ENCODE results near the gene EBP.
A peak's percentile ranks its signal among the peaks of the same experiment; 100 is the strongest.

Gene EBP

DNA sequence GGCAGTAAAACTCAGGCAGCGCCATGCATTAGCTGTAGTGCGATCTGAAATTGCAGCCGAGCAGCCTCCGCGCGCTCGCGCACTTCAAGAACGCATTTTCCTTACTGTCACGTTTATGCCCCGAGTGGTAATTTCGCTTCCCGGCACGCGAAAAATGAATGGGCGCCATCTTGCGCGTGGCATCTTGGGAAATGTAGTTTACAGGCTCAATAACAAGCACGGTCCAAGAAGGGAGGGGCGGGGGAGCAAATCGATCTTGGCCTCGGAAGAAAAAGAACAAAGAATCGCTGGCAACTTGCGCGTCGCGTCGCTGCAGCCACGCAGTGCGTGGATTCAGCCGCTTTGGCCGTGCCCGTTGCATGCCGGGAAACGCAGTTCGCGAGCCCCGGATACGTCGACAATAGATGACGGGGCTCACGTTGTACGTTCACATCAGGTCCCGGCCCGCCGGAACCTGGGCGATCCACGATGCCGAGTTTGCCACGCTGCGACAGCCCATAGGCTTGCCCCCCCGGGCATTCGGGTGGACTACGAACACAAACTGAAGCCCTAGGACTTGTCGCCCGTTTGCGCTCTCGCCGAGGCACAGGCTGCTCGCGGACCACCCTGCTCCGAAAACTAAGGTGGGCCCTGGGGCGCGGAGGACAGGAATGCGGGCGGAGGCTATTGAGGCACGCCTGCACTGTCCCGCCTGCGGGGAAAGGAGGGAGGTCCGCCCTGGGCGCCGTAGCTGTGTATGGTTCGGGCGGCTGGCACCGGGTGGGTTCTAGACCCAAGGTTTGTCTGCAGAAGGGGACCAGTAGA lies 45.6 kb upstream of the EBP start, which contains the start of gene FTSJ1:
Gene FTSJ1, plus strand, starts transcription at position 426 of the 804 bp plus-strand sequence. CDS start 1,849 bp downstream, outside the sequence.
- Histone ChIP-seq H3K4me3 (replicated peaks; ENCODE audit: insufficient read depth, low read length) (peak within 1 kb of the TSS; percentile 86), H3K27ac (replicated peaks) (peak within 1 kb of the TSS; percentile 87), H3K27me3 (ENCODE audit: insufficient read depth, poor library complexity, severe bottlenecking) (no peaks in the 10 kb centered on the region)
- TF ChIP-seq, protein P1, sequence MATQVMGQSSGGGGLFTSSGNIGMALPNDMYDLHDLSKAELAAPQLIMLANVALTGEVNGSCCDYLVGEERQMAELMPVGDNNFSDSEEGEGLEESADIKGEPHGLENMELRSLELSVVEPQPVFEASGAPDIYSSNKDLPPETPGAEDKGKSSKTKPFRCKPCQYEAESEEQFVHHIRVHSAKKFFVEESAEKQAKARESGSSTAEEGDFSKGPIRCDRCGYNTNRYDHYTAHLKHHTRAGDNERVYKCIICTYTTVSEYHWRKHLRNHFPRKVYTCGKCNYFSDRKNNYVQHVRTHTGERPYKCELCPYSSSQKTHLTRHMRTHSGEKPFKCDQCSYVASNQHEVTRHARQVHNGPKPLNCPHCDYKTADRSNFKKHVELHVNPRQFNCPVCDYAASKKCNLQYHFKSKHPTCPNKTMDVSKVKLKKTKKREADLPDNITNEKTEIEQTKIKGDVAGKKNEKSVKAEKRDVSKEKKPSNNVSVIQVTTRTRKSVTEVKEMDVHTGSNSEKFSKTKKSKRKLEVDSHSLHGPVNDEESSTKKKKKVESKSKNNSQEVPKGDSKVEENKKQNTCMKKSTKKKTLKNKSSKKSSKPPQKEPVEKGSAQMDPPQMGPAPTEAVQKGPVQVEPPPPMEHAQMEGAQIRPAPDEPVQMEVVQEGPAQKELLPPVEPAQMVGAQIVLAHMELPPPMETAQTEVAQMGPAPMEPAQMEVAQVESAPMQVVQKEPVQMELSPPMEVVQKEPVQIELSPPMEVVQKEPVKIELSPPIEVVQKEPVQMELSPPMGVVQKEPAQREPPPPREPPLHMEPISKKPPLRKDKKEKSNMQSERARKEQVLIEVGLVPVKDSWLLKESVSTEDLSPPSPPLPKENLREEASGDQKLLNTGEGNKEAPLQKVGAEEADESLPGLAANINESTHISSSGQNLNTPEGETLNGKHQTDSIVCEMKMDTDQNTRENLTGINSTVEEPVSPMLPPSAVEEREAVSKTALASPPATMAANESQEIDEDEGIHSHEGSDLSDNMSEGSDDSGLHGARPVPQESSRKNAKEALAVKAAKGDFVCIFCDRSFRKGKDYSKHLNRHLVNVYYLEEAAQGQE (IDR thresholded peaks at IDR 0.05; ENCODE audit: insufficient replicate concordance, low read depth): no peak
- TF ChIP-seq, protein P2, sequence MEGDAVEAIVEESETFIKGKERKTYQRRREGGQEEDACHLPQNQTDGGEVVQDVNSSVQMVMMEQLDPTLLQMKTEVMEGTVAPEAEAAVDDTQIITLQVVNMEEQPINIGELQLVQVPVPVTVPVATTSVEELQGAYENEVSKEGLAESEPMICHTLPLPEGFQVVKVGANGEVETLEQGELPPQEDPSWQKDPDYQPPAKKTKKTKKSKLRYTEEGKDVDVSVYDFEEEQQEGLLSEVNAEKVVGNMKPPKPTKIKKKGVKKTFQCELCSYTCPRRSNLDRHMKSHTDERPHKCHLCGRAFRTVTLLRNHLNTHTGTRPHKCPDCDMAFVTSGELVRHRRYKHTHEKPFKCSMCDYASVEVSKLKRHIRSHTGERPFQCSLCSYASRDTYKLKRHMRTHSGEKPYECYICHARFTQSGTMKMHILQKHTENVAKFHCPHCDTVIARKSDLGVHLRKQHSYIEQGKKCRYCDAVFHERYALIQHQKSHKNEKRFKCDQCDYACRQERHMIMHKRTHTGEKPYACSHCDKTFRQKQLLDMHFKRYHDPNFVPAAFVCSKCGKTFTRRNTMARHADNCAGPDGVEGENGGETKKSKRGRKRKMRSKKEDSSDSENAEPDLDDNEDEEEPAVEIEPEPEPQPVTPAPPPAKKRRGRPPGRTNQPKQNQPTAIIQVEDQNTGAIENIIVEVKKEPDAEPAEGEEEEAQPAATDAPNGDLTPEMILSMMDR (IDR thresholded peaks at IDR 0.05; ENCODE audit: insufficient read depth, low read length): no peak
- TF ChIP-seq SPI1 (IDR thresholded peaks at IDR 0.05; ENCODE audit: borderline replicate concordance, low read depth) (no peak), POLR2AphosphoS5 (IDR thresholded peaks at IDR 0.05; ENCODE audit: low read depth) (peak; percentile 59), GABPA (IDR thresholded peaks at IDR 0.05; ENCODE audit: low read depth) (0 out of 2 replicates have a peak, but pooled peaks have one; percentile 23)
- peak; percentile 90 to 93 for DNase-seq (ENCODE audit: low read depth in 1 of 2, low spot score in 1 of 2)

DNA sequence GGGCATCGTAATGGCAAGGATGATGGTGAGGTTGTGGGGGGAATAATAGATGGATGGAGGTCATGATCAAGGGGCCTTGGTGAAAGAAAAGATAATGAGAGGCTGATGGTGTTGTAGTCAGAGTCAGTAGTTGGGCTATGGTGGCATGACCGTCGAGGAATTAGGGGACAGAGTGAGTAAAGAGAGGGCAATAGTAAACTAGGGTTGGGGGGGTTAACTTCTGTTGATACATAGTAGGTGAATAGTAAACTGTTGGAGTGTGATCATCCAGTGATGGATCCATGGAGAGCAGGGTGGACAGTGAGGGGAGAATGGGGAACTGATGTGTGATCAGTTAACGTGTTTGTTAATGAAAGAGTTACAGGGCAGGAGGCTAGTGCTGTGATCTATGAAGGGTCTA lies 44.7 kb upstream of the EBP start:
- no peaks in the 10 kb centered on the region for H3K27me3 ChIP-seq (ENCODE audit: insufficient read depth, poor library complexity, severe bottlenecking)
- H3K4me3 ChIP-seq (replicated peaks; ENCODE audit: insufficient read depth, low read length): peak overlapping the region; percentile 86
- TF ChIP-seq GABPA (IDR thresholded peaks at IDR 0.05; ENCODE audit: low read depth) (no peak), SPI1 (IDR thresholded peaks at IDR 0.05; ENCODE audit: borderline replicate concordance, low read depth) (peak; percentile 17; the same call in 1 of the 2 replicates), POLR2AphosphoS5 (IDR thresholded peaks at IDR 0.05; ENCODE audit: low read depth) (no peak)
- TF ChIP-seq, protein P1 (IDR thresholded peaks at IDR 0.05; ENCODE audit: insufficient replicate concordance, low read depth): no peak
- DNase-seq (ENCODE audit: low read depth in 1 of 2, low spot score in 1 of 2): no peak
- no peak overlapping the region for H3K27ac ChIP-seq (replicated peaks)

DNA sequence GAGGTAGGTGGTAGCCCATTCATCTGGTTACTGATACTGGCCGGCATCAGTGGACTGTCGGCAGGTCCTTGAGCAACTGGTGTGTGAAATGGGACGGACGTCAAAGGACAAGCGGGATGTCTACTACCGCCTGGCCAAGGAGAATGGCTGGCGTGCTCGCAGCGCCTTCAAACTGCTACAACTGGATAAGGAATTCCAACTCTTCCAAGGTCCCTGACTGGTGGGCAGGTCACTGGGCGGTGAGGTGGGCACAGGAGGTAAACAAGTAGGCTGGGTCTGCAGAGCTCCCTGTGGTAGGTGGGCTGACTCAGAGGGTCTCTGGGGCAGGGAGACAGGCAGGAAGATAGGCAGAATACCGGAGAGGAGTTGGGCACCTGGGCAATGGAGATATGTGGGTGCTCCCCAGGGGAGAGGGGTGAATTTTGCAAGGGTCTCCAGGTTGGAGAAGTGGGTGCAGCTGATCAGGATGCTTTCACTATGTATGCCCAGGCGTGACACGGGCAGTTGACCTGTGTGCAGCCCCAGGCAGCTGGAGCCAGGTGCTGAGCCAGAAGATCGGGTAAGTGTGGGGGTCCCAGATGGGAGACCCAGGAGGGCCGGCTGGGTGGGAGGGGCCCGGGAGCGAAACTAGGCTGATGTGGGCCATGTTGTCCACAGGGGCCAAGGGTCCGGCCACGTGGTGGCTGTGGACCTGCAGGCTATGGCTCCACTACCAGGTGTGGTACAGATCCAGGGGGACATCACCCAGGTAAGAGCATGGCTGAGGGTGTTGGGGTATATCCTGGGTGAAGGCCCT lies 43.5 kb upstream of the EBP start:
- H3K27me3 ChIP-seq (ENCODE audit: insufficient read depth, poor library complexity, severe bottlenecking): no peaks in the 10 kb centered on the region
- H3K4me3 ChIP-seq (replicated peaks; ENCODE audit: insufficient read depth, low read length): no peak overlapping the region
- TF ChIP-seq GABPA (IDR thresholded peaks at IDR 0.05; ENCODE audit: low read depth) (no peak), POLR2AphosphoS5 (IDR thresholded peaks at IDR 0.05; ENCODE audit: low read depth) (no peak), SPI1 (IDR thresholded peaks at IDR 0.05; ENCODE audit: borderline replicate concordance, low read depth) (no peak)
- TF ChIP-seq, protein P1 (IDR thresholded peaks at IDR 0.05; ENCODE audit: insufficient replicate concordance, low read depth): no peak
- TF ChIP-seq, protein P2 (IDR thresholded peaks at IDR 0.05; ENCODE audit: insufficient read depth, low read length): no peak
- no peak overlapping the region for H3K27ac ChIP-seq (replicated peaks)
- no peak for DNase-seq (ENCODE audit: low read depth in 1 of 2, low spot score in 1 of 2)

Measured in HL-60 (cell line).